IMR-90 (cell line): ENCODE results near the gene CELSR2. TPM values are rescaled to one million over a fixed set of nuclear protein-coding genes. Genes with fewer than 3 reads are reported as not detected.
A peak's percentile ranks its signal among the peaks of the same experiment; 100 is the strongest.

ENCODE experiments used
- ATAC-seq: fragments of 200-7000 bp; cut with Tn5 transposase; 2 replicates; pipeline ENCODE4 v1.9.1; 2020; ENCODE audit warnings: low read depth, mild to moderate bottlenecking, moderate library complexity
- BruUV-seq: library from RNA; stranded (reverse); fragments of 400-500 nt; replicated peaks from 2 replicates; lab custom pipeline; 2021; lab: Mats Ljungman, UMichigan
- CTCF ChIA-PET: fragments of 300-600 bp; formaldehyde crosslinking; extraction: SDS; loops from one replicate; lab custom pipeline; 2021; ENCODE audit warnings: antibody characterized with exemption; lab: Yijun Ruan, JAX
- POLR2A ChIA-PET: fragments of 300-600 bp; sonication (Branson Sonifier 250); formaldehyde crosslinking; loops from one replicate; lab custom pipeline; 2022; ENCODE audit warnings: antibody characterized with exemption; ENCODE audit not compliant: unreplicated experiment; lab: Charles Lee
- DNase-seq: peaks from one replicate; pipeline ENCODE4 v3.0.0; 2013
- H2AFZ ChIP-seq: replicated peaks from 2 replicates; pipeline ENCODE3; 2013; ENCODE audit warnings: low read length, mild to moderate bottlenecking; ENCODE audit not compliant: poor library complexity
- H2AK5ac ChIP-seq: 2 replicates; pipeline ENCODE4 v1.6.1; 2013; ENCODE audit warnings: low read depth, low read length, inconsistent platforms
- H2AK9ac ChIP-seq: replicated peaks from 2 replicates; pipeline ENCODE3; 2013; ENCODE audit warnings: mild to moderate bottlenecking, low read depth, low read length, moderate library complexity; ENCODE audit not compliant: poor library complexity
- H2BK120ac ChIP-seq: 2 replicates; pipeline ENCODE4 v1.6.1; 2013; ENCODE audit warnings: low read depth, low read length, inconsistent platforms
- H2BK15ac ChIP-seq: 3 replicates; pipeline ENCODE4 v1.6.1; 2013; ENCODE audit warnings: low read depth, low read length, inconsistent platforms
- H2BK20ac ChIP-seq: 2 replicates; pipeline ENCODE4 v1.6.1; 2013; ENCODE audit warnings: low read depth, mild to moderate bottlenecking, inconsistent platforms, low read length, moderate library complexity
- H2BK5ac ChIP-seq: 2 replicates; pipeline ENCODE4 v1.6.1; 2013; ENCODE audit warnings: mild to moderate bottlenecking, low read depth, low read length, inconsistent platforms; ENCODE audit not compliant: poor library complexity, severe bottlenecking
- H3K14ac ChIP-seq: replicated peaks from 2 replicates; pipeline ENCODE4 v1.6.1; 2013; ENCODE audit warnings: low read depth, low read length, inconsistent platforms
- H3K18ac ChIP-seq: 2 replicates; pipeline ENCODE4 v1.6.1; 2013; ENCODE audit warnings: low read depth, low read length, control low read depth
- H3K23ac ChIP-seq: 2 replicates; pipeline ENCODE4 v1.6.1; 2013; ENCODE audit warnings: low read depth, low read length, inconsistent platforms
- H3K27ac ChIP-seq: 2 replicates; pipeline ENCODE4 v1.5.1; 2013; ENCODE audit warnings: mild to moderate bottlenecking, control low read depth, low read length; ENCODE audit not compliant: insufficient read depth
- H3K27me3 ChIP-seq: 2 replicates; pipeline ENCODE4 v1.6.1; 2013; ENCODE audit warnings: low read length; ENCODE audit not compliant: control insufficient read depth, insufficient read depth
- H3K36me3 ChIP-seq: 2 replicates; pipeline ENCODE4 v1.6.1; 2013; ENCODE audit warnings: low read length, mixed read lengths; ENCODE audit not compliant: control insufficient read depth, insufficient read depth
- H3K4ac ChIP-seq: 2 replicates; pipeline ENCODE4 v1.6.1; 2013; ENCODE audit warnings: low read depth, low read length, inconsistent platforms
- H3K4me1 ChIP-seq: 2 replicates; pipeline ENCODE4 v1.6.1; 2013; ENCODE audit warnings: low read length, mixed read lengths; ENCODE audit not compliant: control insufficient read depth, insufficient read depth
- H3K4me2 ChIP-seq: 2 replicates; pipeline ENCODE4 v1.6.1; 2013; ENCODE audit warnings: low read depth, mild to moderate bottlenecking, control low read depth, low read length, moderate library complexity
- H3K4me3 ChIP-seq: 2 replicates; pipeline ENCODE4 v1.5.1; 2013; ENCODE audit warnings: low read depth, mild to moderate bottlenecking, control low read depth, low read length, moderate library complexity; ENCODE audit not compliant: insufficient read depth
- H3K56ac ChIP-seq: 2 replicates; pipeline ENCODE4 v1.6.1; 2013; ENCODE audit warnings: low read length, inconsistent platforms; ENCODE audit not compliant: insufficient read depth; ENCODE audit errors: extremely low read depth
- H3K79me1 ChIP-seq, 2 experiments: 2 replicates each; pipeline ENCODE4 v1.6.1; 2013; ENCODE audit warnings: low read length in 2 of 2, inconsistent platforms in 1 of 2, low read depth in 1 of 2
- H3K9ac ChIP-seq: 2 replicates; pipeline ENCODE4 v1.6.1; 2013; ENCODE audit warnings: low read depth, low read length, control low read depth
- H3K9me1 ChIP-seq: 2 replicates; pipeline ENCODE4 v1.6.1; 2013; ENCODE audit warnings: low read length, inconsistent platforms; ENCODE audit not compliant: insufficient read depth
- H3K9me3 ChIP-seq: 2 replicates; pipeline ENCODE4 v1.6.1; 2013; ENCODE audit warnings: low read length; ENCODE audit not compliant: control insufficient read depth, insufficient read depth
- H4K20me1 ChIP-seq: 2 replicates; pipeline ENCODE4 v1.6.1; 2013; ENCODE audit warnings: low read length, inconsistent platforms; ENCODE audit not compliant: insufficient read depth
- H4K5ac ChIP-seq: 2 replicates; pipeline ENCODE4 v1.6.1; 2013; ENCODE audit warnings: mild to moderate bottlenecking, low read depth, low read length, control low read depth
- H4K8ac ChIP-seq, 2 experiments: 2 replicates each; pipeline ENCODE4 v1.6.1; 2013; ENCODE audit warnings: low read depth in 2 of 2, low read length in 2 of 2, control low read depth in 1 of 2, inconsistent platforms in 1 of 2
- H4K91ac ChIP-seq: 2 replicates; pipeline ENCODE4 v1.6.1; 2013; ENCODE audit warnings: low read depth, low read length, inconsistent platforms; ENCODE audit not compliant: insufficient read depth
- MAZ ChIP-seq: IDR thresholded peaks from 2 replicates; pipeline ENCODE4 v1.6.1; 2012; ENCODE audit warnings: low read depth, mild to moderate bottlenecking, low read length, improper control_type of control experiment, moderate library complexity, borderline replicate concordance
- USF2 ChIP-seq: fragments of 150-350 bp; IDR thresholded peaks from 2 replicates; pipeline ENCODE4 v1.6.1; 2017; ENCODE audit warnings: mild to moderate bottlenecking, antibody characterized with exemption, low read length, low read depth
- WGBS, 2 experiments: methylation state at CpG; one replicate each; pipeline versions ENCODE4 v1.1.5 to v1.1.7; 2013; ENCODE audit warnings: missing lambda C conversion rate in 2 of 2; ENCODE audit not compliant: insufficient read length in 1 of 2; ENCODE audit errors: extremely low coverage in 2 of 2; 5-methylcytosine and 5-hydroxymethylcytosine counted together
- dilution Hi-C: fragments of 300-500 bp; cut with HindIII; formaldehyde crosslinking; loops from one replicate; pipeline ENCODE4 v1.14.3; 2018; ENCODE audit warnings: low sequenced_read_pairs; ENCODE audit not compliant: unreplicated experiment
- in situ Hi-C: fragments of 300-500 bp; cut with MboI; formaldehyde crosslinking; loops from 3 replicates; pipeline ENCODE4 v1.14.3; 2019; ENCODE audit warnings: low sequenced_read_pairs, inconsistent platforms, mixed read lengths
- intact Hi-C: fragments of 100-400 bp; cut with micrococcal nuclease; formaldehyde crosslinking; loops from 2 replicates; pipeline ENCODE4 v1.10.0; 2022
- polyA plus RNA-seq, 3 experiments: library from polyadenylated mRNA; depleted of rRNA; stranded (reverse); fragments of >200 nt; gene quantifications; 2 replicates each; pipeline ENCODE4 v1.2.3, GENCODE V29; 2012; ENCODE audit warnings: low replicate concordance in 1 of 3
- total RNA-seq: library from RNA; depleted of rRNA; stranded (reverse); fragments of >200 nt; gene quantifications from 2 replicates; pipeline ENCODE4 v1.2.3, GENCODE V29; 2012
- TF ChIP-seq, protein P1 (sequence below): conservative IDR thresholded peaks from 2 replicates; pipeline ENCODE4 v1.5.1; 2012; ENCODE audit warnings: mild to moderate bottlenecking, low read depth, low read length, improper control_type of control experiment

The CELSR2 gene
- total and polyA plus RNA-seq, 2 of the 4 experiments (the other 2 are of a cell fraction): 1.3 to 5.3 TPM

- Histone ChIP-seq H3K27me3 (no peaks in the 10 kb centered on the region), H3K4ac (peak overlapping the region; percentile 74), H3K9ac (0 out of 2 replicates have a peak overlapping the region, but pooled peaks have one; percentile 15), H2BK120ac (peak overlapping the region; percentile 74), H3K79me1 (0 out of 4 replicates have a peak, but pooled peaks cover 0 to 8% of the 10 kb centered on the region in 2 experiments), H4K20me1 (no peaks in the 10 kb centered on the region), H3K4me2 (no peak overlapping the region), H3K56ac (no peak overlapping the region; the same call in 1 of the 2 replicates), H3K18ac (peak overlapping the region; percentile 49; the same call in 1 of the 2 replicates), H4K5ac (peak overlapping the region; percentile 80), H4K8ac (peak overlapping the region; percentile 84 to 87), H2AFZ (peak overlapping the region; percentile 89), H3K9me3 (no peaks in the 10 kb centered on the region), H3K36me3 (no peaks in the 10 kb centered on the region), H2AK9ac (peak overlapping the region; percentile 95), H4K91ac (peak overlapping the region; percentile 76), H2BK5ac (peak overlapping the region; percentile 19), H3K4me1 (peaks cover 19% of the 10 kb centered on the region), H3K27ac (peak overlapping the region; percentile 20), H2AK5ac (peak overlapping the region; percentile 79; the same call in 1 of the 2 replicates), H3K23ac (peak overlapping the region; percentile 59; the same call in 1 of the 2 replicates), H3K14ac (peak overlapping the region; percentile 82), H2BK15ac (peak overlapping the region; percentile 66; the same call in 2 of the 3 replicates), H2BK20ac (peak overlapping the region; percentile 51; the same call in 1 of the 2 replicates), H3K4me3 (no peak overlapping the region), H3K9me1 (no peaks in the 10 kb centered on the region; the same call in 1 of the 2 replicates)
- dilution Hi-C loops: no loop called here
- 62% methylated on average over 4 of the region's 9 CpGs; no CpG with 5 or more reads in 1 of the 2 experiments for WGBS, 2 experiments
- intact Hi-C loops: no loop called here
- BruUV-seq: no TSS peak
- peak; percentile 35 for ATAC-seq
- no peak for DNase-seq
- ChIA-PET POLR2A (no interaction called here), CTCF (interaction anchor here (1.2 to 1.3 kb wide), 2 partner anchors 10 to 53 kb away, joined by 3 to 6 read pairs; no protein-coding TSS in a partner anchor)
- TF ChIP-seq MAZ (no peak), USF2 (no peak)
- TF ChIP-seq, protein P1, sequence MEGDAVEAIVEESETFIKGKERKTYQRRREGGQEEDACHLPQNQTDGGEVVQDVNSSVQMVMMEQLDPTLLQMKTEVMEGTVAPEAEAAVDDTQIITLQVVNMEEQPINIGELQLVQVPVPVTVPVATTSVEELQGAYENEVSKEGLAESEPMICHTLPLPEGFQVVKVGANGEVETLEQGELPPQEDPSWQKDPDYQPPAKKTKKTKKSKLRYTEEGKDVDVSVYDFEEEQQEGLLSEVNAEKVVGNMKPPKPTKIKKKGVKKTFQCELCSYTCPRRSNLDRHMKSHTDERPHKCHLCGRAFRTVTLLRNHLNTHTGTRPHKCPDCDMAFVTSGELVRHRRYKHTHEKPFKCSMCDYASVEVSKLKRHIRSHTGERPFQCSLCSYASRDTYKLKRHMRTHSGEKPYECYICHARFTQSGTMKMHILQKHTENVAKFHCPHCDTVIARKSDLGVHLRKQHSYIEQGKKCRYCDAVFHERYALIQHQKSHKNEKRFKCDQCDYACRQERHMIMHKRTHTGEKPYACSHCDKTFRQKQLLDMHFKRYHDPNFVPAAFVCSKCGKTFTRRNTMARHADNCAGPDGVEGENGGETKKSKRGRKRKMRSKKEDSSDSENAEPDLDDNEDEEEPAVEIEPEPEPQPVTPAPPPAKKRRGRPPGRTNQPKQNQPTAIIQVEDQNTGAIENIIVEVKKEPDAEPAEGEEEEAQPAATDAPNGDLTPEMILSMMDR: 0 out of 2 replicates have a peak, but pooled peaks have one; percentile 2
- in situ Hi-C loops: no loop called here
Measured at GRCh38 chr1:109253803-109254620, 4.7 kb downstream of the CELSR2 start.
